SK-N-MC (cell line): Measurements from ENCODE around the gene PRKCB.

Source experiments
- DNase-seq: peaks from one replicate; pipeline ENCODE4 v3.0.0-alpha.2; 2011; ENCODE audit warnings: low read depth, low spot score
- H3K27ac ChIP-seq: fragments of 200-600 bp; sonication (generic); 2 replicates; pipeline ENCODE4 v1.5.1; 2016; ENCODE audit warnings: mixed run types
- H3K36me3 ChIP-seq: fragments of 200-600 bp; sonication (generic); 2 replicates; pipeline ENCODE4 v1.6.1; 2017; ENCODE audit warnings: antibody characterized with exemption, low read length, mixed read lengths; ENCODE audit not compliant: insufficient read depth
- H3K4me3 ChIP-seq: fragments of 200-600 bp; sonication (generic); 2 replicates; pipeline ENCODE4 v1.5.1; 2016
- H3K9ac ChIP-seq: fragments of 200-600 bp; sonication (generic); 2 replicates; pipeline ENCODE4 v1.8.0; 2017; ENCODE audit warnings: mixed run types, mixed read lengths; ENCODE audit not compliant: insufficient read length
- H3K9me3 ChIP-seq: fragments of 200-600 bp; sonication (generic); 2 replicates; pipeline ENCODE4 v1.6.1; 2017; ENCODE audit warnings: low read depth, mild to moderate bottlenecking, antibody characterized with exemption, low read length, moderate library complexity, mixed read lengths
- EZH2 ChIP-seq: fragments of 200-600 bp; sonication (generic); IDR thresholded peaks from one replicate; pipeline ENCODE4 v1.6.1; 2017; ENCODE audit warnings: antibody characterized with exemption
- FOXP2 ChIP-seq: optimal IDR thresholded peaks from 2 replicates; pipeline ENCODE3; 2011; ENCODE audit warnings: mild to moderate bottlenecking, moderate library complexity; ENCODE audit not compliant: insufficient read depth; ENCODE audit errors: extremely low read length, control extremely low read depth
- POLR2AphosphoS5 ChIP-seq: IDR thresholded peaks from 2 replicates; pipeline ENCODE4 v1.6.1; 2012; ENCODE audit warnings: mild to moderate bottlenecking, low read depth, low read length, borderline replicate concordance

PRKCB gene

DNA sequence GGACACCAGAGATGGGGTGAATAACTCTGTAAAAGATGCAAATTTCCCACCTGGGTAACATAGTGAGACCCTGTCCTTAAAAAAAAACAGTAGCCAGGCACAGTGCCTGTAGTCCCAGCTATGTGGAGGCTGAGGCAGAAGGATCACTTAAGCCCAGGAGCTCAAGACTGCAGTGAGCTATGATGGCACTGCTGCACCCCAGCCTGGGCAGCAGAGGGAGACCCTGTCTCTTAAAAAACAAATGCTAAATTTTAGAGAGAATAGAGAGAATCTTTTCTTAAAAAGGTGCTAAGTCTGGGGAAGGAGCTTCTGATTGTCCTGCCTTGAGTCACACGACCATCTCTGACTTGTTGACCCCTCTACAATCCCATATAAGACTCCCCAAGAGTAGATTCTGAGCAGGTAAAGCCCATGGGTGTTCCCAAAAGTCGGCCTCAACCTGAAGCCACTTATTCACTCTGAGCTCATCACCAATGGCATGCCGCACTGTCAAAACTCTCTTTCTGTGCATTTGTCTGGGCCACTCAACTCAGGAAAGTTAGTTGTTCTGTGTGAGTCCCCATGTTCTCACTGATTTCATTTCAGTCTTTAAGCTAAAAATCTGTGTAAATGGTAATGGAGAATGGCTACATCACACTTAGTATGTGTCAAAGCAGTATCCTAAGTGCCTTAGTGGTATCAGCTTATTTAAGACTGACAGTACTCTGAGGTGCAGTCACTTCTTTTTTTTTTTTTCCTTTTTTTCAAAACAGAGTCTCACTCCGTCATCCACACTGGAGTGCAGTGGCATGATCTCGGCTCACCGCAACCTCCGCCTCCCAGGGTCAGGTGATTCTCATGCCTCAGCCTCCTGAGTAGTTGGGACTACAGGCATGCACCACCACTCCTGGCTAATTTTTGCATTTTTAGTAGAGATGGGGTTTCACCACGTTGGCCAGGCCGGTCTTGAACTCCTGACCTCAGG is 41.6 kb downstream of the PRKCB start:
- peak overlapping the region; percentile 50 for H3K9ac ChIP-seq
- H3K36me3 ChIP-seq = peaks cover 9% of the 10 kb centered on the region
- no peak for DNase-seq
- peak overlapping the region; percentile 93 for H3K27ac ChIP-seq
- no peaks in the 10 kb centered on the region for H3K9me3 ChIP-seq
- no peak overlapping the region for H3K4me3 ChIP-seq
- TF ChIP-seq EZH2 (no peak), POLR2AphosphoS5 (no peak)

- TF ChIP-seq FOXP2 = no peak
- TF ChIP-seq POLR2AphosphoS5 = no peak
- no peak for TF ChIP-seq EZH2
- H3K9ac ChIP-seq = peak overlapping the region; percentile 63
- no peak overlapping the region for H3K4me3 ChIP-seq
- H3K9me3 ChIP-seq = no peaks in the 10 kb centered on the region
- H3K27ac ChIP-seq = peak overlapping the region; percentile 93
- peaks cover 25% of the 10 kb centered on the region for H3K36me3 ChIP-seq
- DNase-seq = no peak
Observed at GRCh38 chr16:23879735-23880373, 44.1 kb downstream of the PRKCB start.

DNA sequence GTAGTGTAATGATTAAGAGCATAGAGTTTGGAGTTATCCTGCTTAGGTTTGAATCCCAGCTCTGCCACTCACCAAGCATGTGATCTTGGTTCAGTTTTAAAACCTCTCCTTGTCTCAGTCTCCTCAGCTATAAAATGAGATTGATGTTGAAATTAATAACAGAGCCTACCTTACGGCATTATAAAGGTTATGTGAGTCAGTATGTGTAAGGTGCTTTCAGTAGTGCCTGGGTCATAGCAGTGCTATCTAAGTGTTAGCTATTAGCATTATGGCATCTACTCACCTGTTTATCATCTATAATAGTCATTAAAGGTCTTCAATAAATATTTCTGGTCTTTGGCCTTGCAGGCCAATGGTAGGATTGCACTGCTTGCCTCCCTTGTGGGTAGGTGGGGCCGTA is 53.4 kb downstream of the PRKCB start:
- Histone ChIP-seq H3K9ac (no peak overlapping the region), H3K4me3 (no peak overlapping the region), H3K36me3 (peaks cover 28% of the 10 kb centered on the region), H3K27ac (no peak overlapping the region), H3K9me3 (no peaks in the 10 kb centered on the region)
- TF ChIP-seq FOXP2 (no peak), POLR2AphosphoS5 (no peak), EZH2 (no peak)
- DNase-seq = no peak

- no peak overlapping the region for H3K9ac ChIP-seq
- no peak for DNase-seq
- H3K9me3 ChIP-seq = no peaks in the 10 kb centered on the region
- no peak overlapping the region for H3K4me3 ChIP-seq
- peaks cover 25% of the 10 kb centered on the region for H3K36me3 ChIP-seq
- no peak for TF ChIP-seq FOXP2
- TF ChIP-seq POLR2AphosphoS5 = no peak
- TF ChIP-seq EZH2 = no peak
- peak overlapping the region; percentile 86 for H3K27ac ChIP-seq
Observed at GRCh38 chr16:23893986-23894385, 58.2 kb downstream of the PRKCB start.

DNA sequence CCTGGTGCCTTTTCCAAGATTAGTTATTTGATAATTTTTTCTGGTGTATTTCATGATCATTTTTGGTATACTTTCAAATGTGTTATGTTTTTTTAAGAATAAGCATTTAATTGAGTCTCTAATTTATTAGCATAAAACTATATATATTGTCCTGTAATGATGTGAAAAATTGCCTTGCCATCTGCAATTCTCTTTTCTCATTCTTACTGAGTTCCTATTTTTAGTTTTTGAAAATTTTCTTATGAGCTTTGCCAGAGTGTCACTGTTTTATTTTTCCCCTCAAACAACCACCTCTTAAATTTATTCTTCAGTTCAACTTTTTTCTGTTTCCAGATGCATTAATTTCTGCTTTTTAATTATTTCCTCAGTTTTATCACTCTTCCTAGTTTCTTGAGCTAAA is 59.3 kb downstream of the PRKCB start:
- Histone ChIP-seq H3K27ac (peak overlapping the region; percentile 86), H3K4me3 (no peak overlapping the region)
- TF ChIP-seq EZH2 (no peak), FOXP2 (no peak), POLR2AphosphoS5 (no peak)

GRCh38 chr16:23896832-23897821 is 61.3 kb downstream of the PRKCB start:
- DNase-seq = no peak
- H3K9me3 ChIP-seq = no peaks in the 10 kb centered on the region
- TF ChIP-seq EZH2 (no peak), FOXP2 (no peak), POLR2AphosphoS5 (no peak)
- H3K4me3 ChIP-seq = no peak overlapping the region
- H3K36me3 ChIP-seq = peaks cover 25% of the 10 kb centered on the region
- no peak overlapping the region for H3K9ac ChIP-seq
- peak overlapping the region; percentile 23; the same call in 1 of the 2 replicates for H3K27ac ChIP-seq

More for the DNA sequence above, 59.3 kb downstream of the PRKCB start:
- Histone ChIP-seq H3K36me3 (peaks cover 25% of the 10 kb centered on the region), H3K9ac (peak overlapping the region; percentile 12), H3K9me3 (no peaks in the 10 kb centered on the region)
- DNase-seq = no peak

- Histone ChIP-seq H3K27ac (peak overlapping the region; percentile 100), H3K9me3 (no peaks in the 10 kb centered on the region), H3K4me3 (no peak overlapping the region), H3K9ac (no peak overlapping the region), H3K36me3 (peaks cover 13% of the 10 kb centered on the region)
- no peak for TF ChIP-seq EZH2
- no peak for DNase-seq
Observed at GRCh38 chr16:23898682-23899430, 63.1 kb downstream of the PRKCB start.

GRCh38 chr16:23899869-23900268 is 64.1 kb downstream of the PRKCB start:
- Histone ChIP-seq H3K4me3 (peak overlapping the region; percentile 71), H3K36me3 (peaks cover 4% of the 10 kb centered on the region; the same call in 1 of the 2 replicates), H3K9ac (peak overlapping the region; percentile 86), H3K27ac (peak overlapping the region; percentile 100), H3K9me3 (no peaks in the 10 kb centered on the region)
- TF ChIP-seq POLR2AphosphoS5 = no peak
- peak; percentile 83 for DNase-seq
